Measurements from ENCODE around the gene RCN2. TPM values are rescaled to one million over a fixed set of nuclear protein-coding genes. Genes with fewer than 3 reads are reported as not detected.

Gene RCN2
- total and polyA plus RNA-seq, 2 of the 8 experiments (the other 6 are each of a cell fraction or from before 2014, with no cell fraction given), result 65.6 to 137 TPM

GRCh38 chr15:76993114-76993725 lies 61.7 kb downstream of the RCN2 start (continued):
- no peak for TF ChIP-seq NANOG (IDR thresholded peaks at IDR 0.05; ENCODE audit: insufficient read depth, low read depth, low read length, poor library complexity, severe bottlenecking)
- no peak for TF ChIP-seq TEAD4 (IDR thresholded peaks at IDR 0.05; ENCODE audit: low read depth, low read length)
- TF ChIP-seq TAF1 (IDR thresholded peaks at IDR 0.05; ENCODE audit: low read depth, low read length), result no peak
- no peak for TF ChIP-seq ASH2L (IDR thresholded peaks at IDR 0.05; ENCODE audit: low read length)
- TF ChIP-seq CREB1 (IDR thresholded peaks at IDR 0.05), result no peak
- TF ChIP-seq FOSL1 (IDR thresholded peaks at IDR 0.05; ENCODE audit: insufficient read depth, low read depth, low read length), result no peak
- TF ChIP-seq CBX5 (IDR thresholded peaks at IDR 0.05; ENCODE audit: low read depth, low read length), result no peak
- no peak for TF ChIP-seq SRF (IDR thresholded peaks at IDR 0.05; ENCODE audit: low read depth, low read length)

All from H1 (cell line).